BJ (cell line): Measurements from ENCODE around the gene RNF175. TPM values are rescaled to one million over a fixed set of nuclear protein-coding genes. Genes with fewer than 3 reads are reported as not detected.

ENCODE experiments used
- CTCF ChIA-PET: fragments of 350-600 bp; formaldehyde crosslinking; extraction: SDS; loops from one replicate; lab custom pipeline; 2021; ENCODE audit warnings: antibody characterized with exemption, inconsistent platforms; lab: Yijun Ruan, JAX
- POLR2A ChIA-PET: fragments of 300-600 bp; sonication (Branson Sonifier 250); formaldehyde crosslinking; extraction: SDS; loops from one replicate; lab custom pipeline; 2021; ENCODE audit warnings: antibody characterized with exemption; lab: Charles Lee
- DNase-seq: peaks from one replicate; pipeline ENCODE4 v3.0.0-alpha.2; 2011; ENCODE audit warnings: low read depth
- H3K27me3 ChIP-seq: 2 replicates; pipeline ENCODE4 v1.6.0; 2011; ENCODE audit warnings: low read length; ENCODE audit not compliant: control insufficient read depth, insufficient read depth
- H3K36me3 ChIP-seq: 2 replicates; pipeline ENCODE4 v1.5.1; 2011; ENCODE audit warnings: low read length; ENCODE audit not compliant: control insufficient read depth, insufficient read depth
- H3K4me3 ChIP-seq: 2 replicates; pipeline ENCODE4 v1.5.1; 2011; ENCODE audit warnings: low read depth, mild to moderate bottlenecking, control low read depth, low read length
- CTCF ChIP-seq: IDR thresholded peaks from 2 replicates; pipeline ENCODE4 v1.5.1; 2011; ENCODE audit warnings: low read depth, mild to moderate bottlenecking, control low read depth, inconsistent platforms, low read length, moderate library complexity; ENCODE audit not compliant: insufficient read depth
- polyA plus RNA-seq: library from polyadenylated mRNA; depleted of rRNA; stranded (reverse); fragments of >200 nt; gene quantifications from 2 replicates; pipeline ENCODE4 v1.2.3, GENCODE V29; 2011

The RNF175 gene
- polyA plus RNA-seq, 1 experiment = not detected

- peak; percentile 56 for TF ChIP-seq CTCF
- Histone ChIP-seq H3K36me3 (no peaks in the 10 kb centered on the region), H3K27me3 (peaks cover 33% of the 10 kb centered on the region), H3K4me3 (no peak overlapping the region)
- ChIA-PET POLR2A (interaction anchor here (0.6 kb wide), 1 partner anchor 764 kb away, joined by 3 read pairs; the partner anchor contains the start of gene PLRG1), CTCF (interaction anchor here (0.7 to 1.7 kb wide), 17 partner anchors 10 to 720 kb away, joined by 3 to 10 read pairs (median 3); no protein-coding TSS in a partner anchor)
- DNase-seq = no peak
Observed at GRCh38 chr4:153785910-153786721, 26.3 kb upstream of the RNF175 start.

GRCh38 chr4:153784166-153784699 is 24.4 kb upstream of the RNF175 start:
- CTCF ChIA-PET = interaction anchor here (0.9 to 1.7 kb wide), 3 partner anchors 335 to 566 kb away, joined by 3 to 5 read pairs (median 4); no protein-coding TSS in a partner anchor
- H3K36me3 ChIP-seq = no peaks in the 10 kb centered on the region
- POLR2A ChIA-PET = no interaction called here
- no peak for TF ChIP-seq CTCF
- no peak overlapping the region for H3K4me3 ChIP-seq
- no peak for DNase-seq
- H3K27me3 ChIP-seq = peaks cover 18% of the 10 kb centered on the region

GRCh38 chr4:153782581-153782980 is 22.8 kb upstream of the RNF175 start:
- Histone ChIP-seq H3K4me3 (no peak overlapping the region), H3K27me3 (peaks cover 6% of the 10 kb centered on the region), H3K36me3 (no peaks in the 10 kb centered on the region)
- POLR2A ChIA-PET = no interaction called here
- TF ChIP-seq CTCF = no peak
- no peak for DNase-seq
- CTCF ChIA-PET = no interaction called here

- DNase-seq = peak; percentile 89
- no peak overlapping the region for H3K4me3 ChIP-seq
- ChIA-PET CTCF (interaction anchor here (1.2 kb wide), 1 partner anchor 31 kb away, joined by 3 read pairs; no protein-coding TSS in a partner anchor), POLR2A (no interaction called here)
- no peak for TF ChIP-seq CTCF
- H3K27me3 ChIP-seq = peaks cover 4% of the 10 kb centered on the region
- no peaks in the 10 kb centered on the region for H3K36me3 ChIP-seq
Observed at GRCh38 chr4:153781717-153782416, 22.0 kb upstream of the RNF175 start.

- TF ChIP-seq CTCF = no peak
- ChIA-PET CTCF (interaction anchor here (0.9 to 1.2 kb wide), 2 partner anchors 9 to 31 kb away, joined by 3 to 4 read pairs; no protein-coding TSS in a partner anchor), POLR2A (no interaction called here)
- no peak for DNase-seq
- no peak overlapping the region for H3K4me3 ChIP-seq
- H3K36me3 ChIP-seq = no peaks in the 10 kb centered on the region
- H3K27me3 ChIP-seq = peaks cover 2% of the 10 kb centered on the region
Observed at GRCh38 chr4:153781280-153781679, 21.5 kb upstream of the RNF175 start.
